GM21737 (cell line): ENCODE measurements around the gene PAM16.
A peak's percentile ranks its signal among the peaks of the same experiment; 100 is the strongest.

Source experiments
- ATAC-seq: cut with Tn5 transposase; IDR thresholded peaks from one replicate; pipeline ENCODE4 v1.9.1; 2021; ENCODE audit warnings: mild to moderate bottlenecking, moderate library complexity; ENCODE audit not compliant: unreplicated experiment

Gene PAM16

DNA sequence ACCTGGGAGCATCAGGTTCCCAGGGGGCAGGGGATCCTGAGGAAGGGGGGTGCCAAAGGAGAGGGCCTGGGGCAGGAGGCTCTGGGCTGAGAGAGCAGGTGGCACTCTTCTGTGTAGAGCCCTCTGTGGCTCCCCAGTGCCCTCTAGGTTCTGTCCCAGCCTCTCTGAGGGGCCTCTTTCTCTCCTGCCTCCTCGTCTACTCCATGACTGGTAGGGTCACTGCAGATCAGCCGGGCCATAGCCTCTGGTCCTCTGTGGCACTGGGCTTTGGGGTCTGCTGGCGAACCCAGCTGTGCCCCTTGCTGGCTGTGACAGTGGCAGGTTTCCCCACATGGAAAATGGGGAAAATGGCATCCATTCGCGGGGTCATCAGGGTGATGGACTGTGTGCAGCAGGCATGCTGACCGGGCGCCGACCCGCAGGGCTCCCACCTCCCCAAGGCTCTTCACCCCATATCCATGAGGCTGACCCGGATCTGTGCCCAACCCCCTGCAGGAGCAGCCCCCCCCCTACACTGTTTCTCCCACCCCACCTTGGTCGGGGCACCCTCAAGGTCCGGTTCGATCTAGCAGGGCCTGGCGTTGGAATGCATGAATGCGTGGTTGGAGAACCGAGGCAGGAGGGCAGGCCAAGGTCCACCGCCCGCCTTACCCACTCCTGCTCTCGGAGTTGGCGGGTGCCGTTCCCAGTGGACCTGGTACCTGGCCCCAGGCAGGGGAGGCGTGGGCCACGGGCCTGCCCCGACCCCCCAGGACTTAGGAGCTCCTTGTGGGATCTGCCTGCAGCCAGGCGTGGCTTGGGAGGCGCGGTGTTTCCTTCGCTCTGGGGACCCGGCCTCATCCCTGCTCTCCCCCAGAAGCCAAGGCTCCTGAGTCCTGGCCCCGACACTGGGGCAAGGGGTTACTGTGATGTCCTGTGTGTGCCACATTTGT, 28.7 kb downstream of the PAM16 start:
- ATAC-seq, result no peak

DNA sequence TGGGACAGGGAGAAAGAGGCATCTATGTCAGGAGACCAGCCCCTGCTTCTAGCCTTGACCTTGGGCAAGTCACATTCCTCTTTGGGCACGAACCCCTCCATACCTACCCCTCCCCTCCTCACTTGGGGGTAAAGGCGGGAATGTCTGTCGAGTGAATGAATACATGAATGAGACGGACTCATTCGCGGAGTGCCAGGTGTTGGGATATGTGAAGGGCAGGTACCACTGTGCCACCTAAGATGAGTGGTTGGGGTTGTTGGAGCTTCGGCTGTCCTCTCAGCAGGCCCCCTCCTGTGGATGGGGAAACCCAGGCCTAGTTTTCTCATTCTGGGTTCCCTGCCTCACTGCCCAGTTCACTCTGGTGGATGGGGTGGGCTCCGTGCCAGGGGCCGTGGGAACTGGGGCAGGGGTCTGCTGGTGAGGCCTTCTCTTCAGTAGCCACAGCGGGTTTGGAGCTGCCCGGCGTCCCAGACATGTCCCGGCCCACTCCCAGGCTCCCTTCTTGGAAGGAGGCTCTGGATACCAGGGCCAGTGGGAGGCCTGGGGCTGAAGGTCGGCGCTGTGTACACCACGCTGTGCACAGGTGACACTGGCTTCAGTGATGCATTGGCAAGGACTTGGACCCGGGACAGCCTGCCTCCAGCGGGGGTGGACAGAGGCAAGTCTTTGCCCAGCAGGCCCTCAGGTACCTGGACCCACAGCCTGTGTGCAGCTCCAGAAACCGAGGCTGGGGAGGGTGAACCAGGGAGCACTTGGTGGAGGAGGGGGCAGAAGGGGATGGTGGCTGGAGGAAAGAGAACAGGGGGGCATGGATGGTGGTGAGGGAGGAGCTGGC, 29.6 kb downstream of the PAM16 start:
- no peak for ATAC-seq

DNA sequence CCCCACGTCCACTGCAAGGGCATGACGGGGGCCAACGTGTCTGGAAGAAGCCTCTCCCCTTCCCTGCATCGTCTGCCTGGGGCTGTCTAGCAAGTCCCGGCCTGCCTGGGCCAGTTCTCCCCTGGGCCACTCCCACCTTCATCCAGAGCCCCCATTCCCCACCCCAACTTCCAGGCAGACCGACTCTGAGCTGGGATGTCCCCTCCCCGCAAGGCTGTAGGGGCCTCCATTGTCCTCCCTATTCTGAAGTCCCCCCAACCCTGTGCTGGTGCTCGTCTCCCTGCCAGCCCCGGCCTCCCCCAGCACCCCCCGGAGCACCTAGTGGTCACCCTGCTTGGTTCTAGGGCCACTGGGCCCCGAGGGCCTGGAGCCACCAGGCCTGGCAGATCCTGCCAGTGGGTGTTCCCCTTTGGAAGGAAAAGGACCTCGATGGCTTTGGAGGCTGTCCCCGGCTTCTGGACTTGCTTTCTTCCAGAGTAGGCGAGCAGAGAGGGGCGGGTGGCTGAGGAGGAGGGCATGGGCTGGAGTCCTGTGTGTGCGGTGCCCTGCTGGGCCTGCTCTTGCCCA, 30.5 kb downstream of the PAM16 start:
- no peak for ATAC-seq

DNA sequence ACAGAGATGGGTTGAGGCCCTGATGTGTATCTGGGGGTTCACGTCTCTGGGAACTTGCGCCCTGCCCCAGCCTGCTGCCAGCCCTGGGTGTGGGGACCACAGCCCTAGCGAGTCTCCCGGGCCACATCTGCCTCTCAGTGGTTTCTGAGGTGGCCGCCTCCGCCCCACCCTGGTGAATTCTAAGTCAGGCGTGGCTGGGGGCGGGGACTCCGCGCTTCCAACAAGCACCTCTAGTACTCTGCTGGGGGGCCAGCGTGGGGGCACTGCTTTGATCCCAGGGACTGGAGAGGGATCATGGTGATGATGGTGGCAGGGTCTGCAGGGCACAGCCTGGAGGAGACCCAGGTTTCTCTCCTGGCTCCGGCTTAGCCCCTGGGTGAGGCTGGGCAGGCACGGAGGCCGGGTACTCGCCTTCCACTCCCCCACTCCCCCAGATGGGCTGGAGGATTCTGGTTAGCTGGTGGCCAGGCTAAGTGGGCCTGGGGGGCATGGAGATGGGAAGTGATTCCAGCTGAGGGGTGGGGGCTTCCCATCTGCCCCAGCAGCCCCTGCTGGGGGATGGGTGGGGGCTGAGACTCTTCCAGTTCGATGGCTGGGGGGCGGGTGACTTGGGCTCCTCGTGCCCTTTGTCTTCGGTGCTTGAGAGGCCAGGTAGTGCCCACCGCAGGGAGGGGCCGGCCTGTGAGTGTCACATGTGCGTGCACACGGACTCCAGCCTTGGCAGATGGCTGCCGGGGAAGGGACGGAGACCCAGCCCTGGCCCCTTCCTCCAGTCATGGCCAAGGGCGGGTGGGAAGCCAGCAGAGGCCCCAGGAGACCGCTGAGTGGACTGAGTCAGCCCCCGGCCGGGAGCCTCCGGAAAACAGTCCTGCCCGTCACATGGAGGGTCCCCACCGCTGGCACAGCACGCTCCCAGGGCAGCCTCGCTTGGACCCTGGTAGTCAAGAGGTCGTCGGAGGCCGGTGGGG, 31.4 kb downstream of the PAM16 start:
- no peak for ATAC-seq

DNA sequence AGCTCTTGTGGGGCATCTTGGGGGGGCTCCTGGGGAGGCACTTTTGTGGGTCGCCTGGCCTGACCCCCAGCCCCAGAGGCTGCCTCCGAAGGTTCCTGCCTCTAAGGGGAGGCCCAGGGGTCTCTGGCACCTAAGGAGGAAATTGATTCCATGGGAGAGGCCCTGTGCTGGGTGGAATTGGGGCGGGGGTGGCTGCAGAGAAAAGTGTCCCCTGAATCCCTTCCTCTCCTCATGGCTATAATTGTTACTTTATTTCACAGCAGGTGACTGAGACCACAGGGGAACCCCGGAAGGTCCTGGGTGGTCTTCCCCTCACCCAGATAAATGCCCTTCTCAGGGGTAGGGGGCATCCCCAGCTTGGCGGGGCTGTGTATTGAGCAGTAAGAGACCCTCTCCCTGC, 32.2 kb downstream of the PAM16 start:
- ATAC-seq, result no peak

DNA sequence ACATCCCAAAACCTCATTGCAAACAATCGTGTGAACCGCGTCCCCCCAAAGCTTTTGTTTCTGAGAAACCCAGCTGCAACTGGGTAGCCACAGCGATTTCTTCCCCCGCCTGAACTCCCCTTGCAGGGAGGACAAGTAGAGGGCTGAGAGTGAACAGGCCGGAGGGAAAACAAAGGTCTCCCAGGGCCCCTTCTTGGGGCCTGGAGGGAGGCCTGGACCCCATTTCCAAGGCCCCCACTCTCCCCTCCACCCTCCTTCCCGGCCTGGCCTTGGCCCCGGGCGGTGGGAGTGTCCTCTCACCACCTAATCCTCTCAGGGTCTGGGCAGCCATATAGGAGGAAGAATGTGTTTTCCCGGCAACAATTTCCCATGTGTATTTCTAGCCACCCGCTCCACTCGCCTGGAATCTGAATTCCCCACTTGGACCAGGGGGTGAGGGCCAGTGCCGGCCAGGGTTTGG, 32.6 kb downstream of the PAM16 start:
- ATAC-seq, result no peak

DNA sequence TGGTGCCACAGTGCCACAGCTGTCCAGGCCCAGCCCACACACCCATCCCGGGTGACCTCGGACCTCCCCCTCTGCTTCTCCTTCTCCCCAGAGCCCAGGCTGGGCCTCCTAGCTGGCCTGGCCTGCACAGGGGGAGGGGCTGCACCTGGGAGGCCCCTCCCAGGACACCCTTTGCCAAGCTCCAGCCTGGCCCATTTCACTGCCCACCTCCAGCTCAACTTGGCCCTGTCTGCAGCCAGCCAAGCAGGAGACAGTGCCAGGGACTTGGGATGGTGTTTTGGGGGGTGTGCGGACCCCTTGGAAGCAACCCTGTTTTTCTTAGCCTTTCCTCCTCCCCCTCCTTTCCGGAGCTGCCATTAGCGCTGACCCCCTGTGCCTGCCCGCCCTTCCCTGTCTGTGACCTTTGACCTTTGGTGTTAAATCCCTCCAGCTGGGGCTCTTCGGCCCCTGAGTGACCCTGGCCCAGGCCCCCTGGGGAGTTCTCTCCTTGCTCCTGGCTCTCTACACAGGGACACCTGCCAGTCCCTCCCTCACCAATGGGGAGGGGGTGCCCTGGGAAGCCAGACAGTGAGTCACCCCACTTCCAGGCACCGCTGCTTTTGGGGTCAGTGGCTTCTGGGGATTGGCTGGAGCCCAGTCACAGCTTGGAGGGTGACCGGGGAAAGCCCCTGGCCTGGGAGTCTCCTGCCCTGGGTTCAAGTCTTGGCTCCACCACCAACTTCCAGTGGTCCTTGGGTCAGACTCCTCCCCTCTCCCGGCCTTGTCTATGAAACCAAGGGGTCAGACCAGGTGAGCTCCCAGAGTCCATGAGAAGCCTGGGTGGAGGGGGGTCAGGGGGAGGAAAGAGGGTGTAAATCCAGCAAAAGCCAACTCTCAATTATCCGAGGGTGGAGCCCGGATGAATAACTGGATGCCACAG, 33.3 kb downstream of the PAM16 start:
- ATAC-seq, result no peak

DNA sequence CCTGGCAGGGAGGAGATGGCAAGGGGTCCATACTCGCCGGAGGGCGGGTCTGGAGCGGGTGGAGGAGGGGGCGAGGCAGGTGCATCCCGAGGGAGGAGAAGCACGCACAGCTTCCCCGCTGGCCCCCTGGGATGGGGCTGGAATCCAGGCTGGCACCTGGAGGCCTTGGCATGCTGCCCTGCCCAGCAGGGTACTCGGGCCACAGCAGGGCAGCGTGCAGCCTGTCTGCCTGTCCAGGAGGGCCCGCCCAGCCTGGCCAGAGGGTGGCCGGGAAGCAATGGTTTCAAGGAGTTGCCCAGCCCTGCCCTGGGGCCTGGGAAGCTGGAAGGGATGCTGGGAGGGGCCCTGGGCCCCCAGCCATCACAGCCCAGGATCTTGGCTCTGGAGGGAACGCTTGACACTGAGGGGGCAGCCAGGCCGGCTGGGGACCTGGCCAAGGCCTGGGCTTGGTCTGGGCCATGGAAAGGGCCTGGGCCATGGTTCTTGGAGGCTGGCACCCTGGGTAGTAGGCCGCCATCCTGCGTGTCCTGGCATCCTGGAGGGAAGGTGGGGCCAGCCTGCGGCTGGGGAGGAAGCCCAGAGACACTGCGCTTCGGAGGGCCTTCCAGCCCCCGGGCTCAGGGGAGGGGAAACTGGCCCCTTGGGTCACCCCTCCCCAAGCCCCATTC, 34.1 kb downstream of the PAM16 start:
- ATAC-seq, result no peak

DNA sequence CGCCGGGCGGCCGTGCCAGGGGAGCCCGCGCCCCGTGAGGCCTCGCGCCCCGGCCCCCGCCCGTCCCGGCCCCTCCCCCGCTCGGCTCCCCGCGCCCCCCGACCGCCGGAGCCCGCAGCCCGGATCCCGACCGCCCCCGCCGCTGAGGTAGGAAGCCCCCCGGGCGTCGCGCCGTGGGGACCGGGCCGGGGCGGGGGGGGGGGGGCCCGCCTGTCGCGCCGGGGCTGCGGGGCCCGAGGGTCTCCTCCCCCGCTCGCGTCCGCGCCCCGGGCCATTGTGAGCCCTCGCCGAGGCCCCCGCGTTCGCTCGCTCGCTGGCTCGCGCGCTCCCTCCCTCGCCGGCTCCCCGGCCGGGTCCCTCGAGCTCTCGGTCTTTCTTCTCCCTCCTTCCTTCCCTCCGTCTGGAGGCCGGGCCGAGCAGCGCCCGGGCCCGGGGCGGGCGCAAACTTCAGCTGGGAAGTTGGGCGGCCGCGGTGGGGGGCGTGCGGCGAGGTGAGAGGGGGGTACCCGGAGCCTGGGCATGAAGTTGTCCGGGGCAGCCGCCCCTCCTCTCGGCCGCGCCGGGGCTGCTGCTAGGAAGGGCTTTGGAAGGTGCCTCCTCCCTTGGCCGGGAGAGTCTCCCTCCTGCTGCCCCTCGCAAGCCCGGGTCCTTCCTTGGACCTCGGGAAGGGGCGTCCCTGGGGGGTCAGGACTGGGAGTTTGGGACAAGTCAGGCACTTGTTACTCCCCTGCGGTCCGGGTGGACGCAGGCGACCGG, 34.8 kb downstream of the PAM16 start:
- ATAC-seq, result no peak

DNA sequence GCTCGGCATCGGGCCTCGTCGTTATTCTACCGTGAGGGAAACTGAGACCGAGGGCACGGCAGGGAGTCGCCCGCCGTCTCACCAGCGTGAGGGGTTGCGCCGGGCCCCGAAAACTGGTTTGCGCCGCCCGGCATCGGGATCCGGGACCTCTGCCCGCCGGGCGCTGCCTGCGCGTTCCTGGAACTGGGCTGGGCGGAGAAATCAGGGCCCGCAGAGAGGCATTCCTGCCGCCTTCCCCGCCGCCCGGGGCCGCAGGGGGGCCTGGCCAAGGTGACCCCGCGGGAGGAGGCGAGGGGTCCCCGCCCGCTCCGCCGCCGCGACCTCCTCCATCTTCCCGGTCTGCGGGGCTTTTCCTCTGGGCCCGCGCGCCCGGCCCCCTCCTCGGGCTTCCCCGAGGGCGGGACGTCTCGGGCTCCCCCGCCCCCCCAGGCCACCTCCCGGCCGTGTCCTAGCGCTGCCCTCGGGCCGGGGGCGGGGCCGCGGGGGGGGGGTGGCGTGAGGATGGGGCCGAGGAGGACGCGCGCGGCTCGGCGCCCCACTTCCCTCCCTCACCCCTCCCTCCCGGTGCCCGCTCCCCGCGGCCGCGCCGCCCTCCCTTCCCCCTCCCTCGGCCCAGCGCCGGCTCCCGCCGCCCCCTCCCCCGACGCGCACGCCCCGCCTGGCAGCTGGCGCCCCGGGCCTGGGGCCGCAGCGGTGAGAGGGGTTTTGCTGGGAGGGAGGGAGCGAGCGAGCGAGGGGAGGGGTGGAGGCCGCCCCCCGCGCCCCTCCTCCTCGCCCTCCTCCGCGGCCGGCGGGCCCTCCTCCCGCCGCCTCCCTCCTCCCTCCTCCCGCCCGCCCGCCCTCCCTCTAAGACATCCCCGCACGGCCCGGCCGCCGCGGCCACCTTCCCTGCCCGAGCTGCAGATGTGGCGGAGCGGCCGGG, 35.7 kb downstream of the PAM16 start, which contains the start of gene GLIS2:
Gene GLIS2, plus strand, starts transcription at position 882 of the 922 bp plus-strand sequence. CDS start 16,214 bp downstream, outside the sequence.
- ATAC-seq, result no peak

DNA sequence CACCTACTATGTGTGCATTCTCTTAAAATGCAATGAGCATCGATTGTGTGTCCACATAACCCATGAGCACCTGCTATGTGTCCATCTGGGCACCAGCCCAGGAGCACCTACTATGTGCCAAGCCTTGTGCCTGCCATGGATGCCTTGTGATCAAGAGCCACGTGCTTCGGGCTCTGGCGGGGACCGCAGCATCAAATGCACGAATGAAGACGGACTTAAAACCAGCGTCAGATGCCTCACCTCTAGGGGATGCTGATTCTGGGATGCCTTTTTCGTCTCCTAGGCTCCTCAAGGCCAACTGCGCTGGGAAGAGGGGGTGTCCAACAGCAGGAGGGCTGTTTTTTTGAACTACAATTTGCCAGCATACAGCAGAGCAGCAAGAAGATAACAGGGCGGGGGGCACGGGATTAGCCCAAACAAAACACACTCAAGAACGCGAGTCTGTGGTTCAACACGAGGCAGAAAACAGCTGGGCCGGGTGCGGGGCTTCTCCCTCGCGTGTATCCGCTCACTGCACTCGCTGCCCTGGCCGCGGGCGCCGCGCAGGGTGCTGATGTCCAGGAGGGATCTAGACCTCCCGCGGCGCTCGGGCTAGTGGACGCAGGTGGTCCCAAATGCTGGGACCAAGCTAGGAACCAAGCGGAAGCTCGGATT, 36.5 kb downstream of the PAM16 start:
- no peak for ATAC-seq

DNA sequence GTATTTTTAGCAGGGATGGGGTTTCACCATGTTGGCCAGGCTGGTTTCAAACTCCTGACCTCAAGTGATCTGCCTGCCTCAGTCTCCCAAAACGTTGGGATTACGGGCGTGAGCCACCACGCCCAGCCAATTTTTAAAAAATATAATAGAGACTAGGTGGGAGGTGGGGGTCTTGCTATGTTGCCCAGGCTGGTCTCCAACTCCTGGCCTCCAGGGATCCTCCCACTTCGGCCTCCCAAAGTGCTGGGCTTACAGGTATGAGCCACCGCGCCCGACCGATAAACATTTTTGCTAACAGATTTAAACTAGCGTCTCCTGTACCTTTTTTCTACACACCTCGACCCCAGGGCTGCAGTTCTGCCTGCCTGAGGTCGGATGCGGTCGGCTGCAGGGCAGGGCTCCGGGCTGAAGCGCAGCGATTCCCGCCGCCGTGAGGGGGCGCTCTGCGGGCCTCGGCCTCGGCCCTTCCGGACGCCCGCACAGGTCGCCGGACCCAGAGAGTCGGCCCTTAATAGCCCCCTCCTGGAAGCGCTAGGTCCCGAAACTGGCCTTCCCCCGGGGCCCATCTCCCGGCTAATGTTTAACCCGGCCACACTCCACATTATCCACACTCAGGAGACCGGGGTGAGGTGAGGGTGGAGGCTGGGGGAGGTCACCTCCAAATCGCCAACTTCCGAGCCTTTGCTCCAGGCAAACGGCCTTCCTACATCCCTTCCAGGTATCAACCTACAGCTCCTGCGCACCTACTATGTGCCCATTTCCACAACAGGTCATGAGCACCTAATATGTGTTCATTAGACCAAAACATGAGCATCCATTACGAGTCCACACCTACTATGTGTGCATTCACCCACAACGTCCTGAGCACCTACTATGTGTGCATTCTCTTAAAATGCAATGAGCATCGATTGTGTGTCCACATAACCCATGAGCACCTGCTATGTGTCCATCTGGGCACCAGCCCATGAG, 37.3 kb downstream of the PAM16 start:
- peak; percentile 47 for ATAC-seq

DNA sequence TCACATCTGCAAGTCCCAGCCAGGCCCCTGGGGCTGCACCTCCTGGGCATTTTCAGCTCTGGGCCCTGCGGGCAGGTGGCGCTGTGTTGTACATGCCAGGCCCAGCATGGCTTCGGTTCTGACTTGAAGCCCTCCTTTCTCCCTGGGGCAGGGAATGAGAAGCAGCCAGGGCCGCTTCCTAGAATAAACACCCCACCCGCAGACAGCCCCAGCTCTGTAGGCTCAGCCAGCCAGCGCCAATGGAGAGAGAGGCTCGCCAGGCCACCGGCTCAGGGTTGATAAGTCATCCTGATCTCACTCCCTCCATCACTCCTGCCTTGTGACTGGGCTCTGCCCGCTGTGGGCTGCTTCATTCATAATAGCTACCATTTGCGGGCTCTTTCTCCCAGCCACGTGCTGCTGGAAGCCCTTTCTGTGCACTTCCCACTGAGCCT, 41.3 kb downstream of the PAM16 start:
- ATAC-seq, result no peak

DNA sequence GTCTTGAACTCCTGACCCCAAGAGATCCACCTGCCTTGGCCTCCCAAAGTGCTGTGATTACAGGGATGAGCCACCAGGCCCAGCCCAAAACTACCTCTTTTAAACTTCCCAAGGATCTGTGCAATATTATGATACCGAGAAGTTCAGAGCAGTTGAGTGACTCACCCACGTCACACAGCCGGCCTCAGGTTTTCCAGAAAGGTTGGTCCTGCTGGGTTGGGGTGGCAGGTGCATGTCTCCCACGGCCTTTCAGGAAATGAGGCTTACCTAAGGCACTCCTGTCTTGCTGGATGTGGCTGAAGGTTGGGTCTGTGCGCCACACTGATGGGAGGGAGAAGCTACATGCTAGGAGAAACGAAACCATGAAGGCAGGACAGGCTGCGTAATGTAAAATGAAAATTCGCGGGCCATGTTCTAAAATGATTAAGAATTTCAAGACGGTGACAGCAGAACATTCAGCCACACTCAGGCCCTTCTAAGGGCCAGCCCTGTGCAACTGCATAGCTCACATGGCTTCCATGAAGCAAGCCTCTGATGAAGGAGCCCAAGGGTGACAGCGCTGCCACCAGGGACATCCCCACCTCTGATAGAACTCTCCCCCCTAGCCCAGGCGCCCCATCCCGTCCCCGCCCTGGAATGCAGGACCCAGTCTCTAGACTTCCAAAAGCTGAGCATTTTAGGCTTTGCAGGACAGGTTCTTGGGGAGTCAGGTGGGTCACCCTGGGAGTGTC, 41.9 kb downstream of the PAM16 start:
- no peak for ATAC-seq
